ENCODE results near the gene CHAMP1. TPM values are rescaled to one million over a fixed set of nuclear protein-coding genes. Genes with fewer than 3 reads are reported as not detected.

CHAMP1 gene
- total and polyA plus RNA-seq, 2 of the 8 experiments (the other 6 are each of a cell fraction or from before 2014, with no cell fraction given): 26.8 to 41.9 TPM

DNA sequence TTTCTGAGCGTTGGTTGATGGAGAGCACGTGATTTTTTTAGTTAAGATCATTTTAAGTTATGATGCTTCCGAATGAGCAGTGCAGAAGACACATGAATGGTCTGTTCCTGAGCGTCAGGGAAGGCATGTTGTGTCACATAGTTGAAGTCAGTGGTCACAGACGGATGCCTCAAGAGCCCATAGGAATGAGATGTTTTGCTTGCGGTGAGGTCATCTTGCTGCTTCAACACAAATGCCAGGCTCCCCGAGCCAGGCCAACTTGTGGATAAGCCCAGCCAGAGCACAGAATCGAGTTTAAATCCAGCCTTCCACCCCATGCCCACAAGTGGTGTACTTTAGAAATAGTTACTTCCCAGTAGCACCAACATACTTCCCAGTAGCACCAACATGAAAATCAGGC, 27.5 kb upstream of the CHAMP1 start:
- CTCF ChIA-PET (ENCODE audit: partially characterized antibody): no interaction called here
- no peak for FAIRE-seq

More for the DNA sequence above, 27.5 kb upstream of the CHAMP1 start:
- Histone ChIP-seq H3K4me1 (replicated peaks in 1 of 4; ENCODE audit: control insufficient read depth in 3 of 4, insufficient read depth in 4 of 4, low read length in 3 of 4) (no peaks in the 10 kb centered on the region), H3K9me3 (ENCODE audit: insufficient read depth in 2 of 2, low read depth in 1 of 2, low read length in 1 of 2) (no peaks in the 10 kb centered on the region), H3K79me1 (ENCODE audit: low read depth, low read length) (peaks cover 4% of the 10 kb centered on the region), H2BK12ac (ENCODE audit: low read depth, low read length) (no peak overlapping the region), H3K4me3 (ENCODE audit: extremely low read depth in 1 of 4, insufficient read depth in 2 of 4, low read depth in 3 of 4, low read length in 4 of 4) (no peak overlapping the region), H3K27ac (ENCODE audit: low read depth, low read length) (no peak overlapping the region), H3K23ac (ENCODE audit: insufficient read length) (no peak overlapping the region), H3K36me3 (ENCODE audit: control insufficient read depth in 2 of 4, insufficient read depth in 4 of 4, low read length in 3 of 4) (peaks cover 9 to 66% (median 28%) of the 10 kb centered on the region in 4 experiments), H2AK5ac (ENCODE audit: low read depth, low read length) (no peak overlapping the region), H2BK20ac (ENCODE audit: low read length) (no peak overlapping the region), H3K4ac (replicated peaks; ENCODE audit: insufficient read length, low read depth, low read length) (no peak overlapping the region), H3K23me2 (ENCODE audit: low read depth, low read length) (no peaks in the 10 kb centered on the region), H3K9ac (replicated peaks in 1 of 4; ENCODE audit: extremely low read depth in 1 of 4, low read depth in 3 of 4, low read length in 3 of 4) (no peak overlapping the region), H4K5ac (ENCODE audit: insufficient read length, low read depth, low read length) (no peak overlapping the region), H2AFZ (ENCODE audit: low read length) (no peak overlapping the region), H4K91ac (replicated peaks; ENCODE audit: insufficient read length, low read length) (no peak overlapping the region), H2BK5ac (ENCODE audit: low read depth, low read length) (no peak overlapping the region), H2BK15ac (ENCODE audit: low read length) (no peak overlapping the region), H3K27me3 (replicated peaks in 1 of 4; ENCODE audit: control insufficient read depth in 3 of 4, extremely low read depth in 1 of 4, insufficient read depth in 3 of 4, low read length in 3 of 4) (no peaks in the 10 kb centered on the region), H3K56ac (replicated peaks; ENCODE audit: insufficient read length, low read depth, low read length) (no peak overlapping the region), H3K18ac (ENCODE audit: extremely low read depth, low read length) (no peak overlapping the region), H3K14ac (ENCODE audit: insufficient read length) (no peak overlapping the region), H3K4me2 (ENCODE audit: insufficient read depth in 1 of 2, low read depth in 2 of 2, low read length in 2 of 2) (no peak overlapping the region), H2BK120ac (replicated peaks; ENCODE audit: low read depth, low read length) (no peak overlapping the region), H4K20me1 (replicated peaks in 1 of 2; ENCODE audit: control insufficient read depth in 1 of 2, insufficient read depth in 2 of 2, low read length in 2 of 2) (peaks cover 0 to 8% of the 10 kb centered on the region in 2 experiments), H3K79me2 (ENCODE audit: control insufficient read depth in 1 of 2, insufficient read depth in 2 of 2, low read length in 2 of 2) (peaks cover 0 to 55% of the 10 kb centered on the region in 2 experiments; a peak in 2 of 4 replicates), H4K8ac (ENCODE audit: extremely low read depth, insufficient read depth, low read length) (no peak overlapping the region)
- no peak for DNase-seq (ENCODE audit: low read depth in 1 of 2, low spot score in 2 of 2)
- 95% methylated on average over 8 of the region's 8 CpGs; no CpG with 5 or more reads in 1 of the 2 experiments for WGBS, 2 experiments (ENCODE audit: extremely low coverage in 1 of 2, insufficient coverage in 1 of 2, insufficient read length in 1 of 2, insufficient replicate concordance in 2 of 2, low coverage in 1 of 2, low lambda C conversion rate in 2 of 2, missing lambda C conversion rate in 1 of 2)
- POLR2A ChIA-PET (ENCODE audit: partially characterized antibody): interaction anchor here (0.7 to 1.3 kb wide), 3 partner anchors 9 to 48 kb away, joined by 3 to 6 read pairs (median 3); no protein-coding TSS in a partner anchor
- TF ChIP-seq EGR1 (IDR thresholded peaks at IDR 0.05; ENCODE audit: borderline replicate concordance, low read depth, low read length): no peak
- no peak for TF ChIP-seq SP4 (IDR thresholded peaks at IDR 0.05; ENCODE audit: low read length)
- no peak for TF ChIP-seq RXRA (IDR thresholded peaks at IDR 0.05; ENCODE audit: insufficient read depth, low read depth, low read length)
- TF ChIP-seq SRF (IDR thresholded peaks at IDR 0.05; ENCODE audit: low read depth, low read length): no peak
- no peak for TF ChIP-seq RBBP5 (IDR thresholded peaks at IDR 0.05; ENCODE audit: borderline replicate concordance, low read depth, low read length)
- TF ChIP-seq CTBP2 (IDR thresholded peaks at IDR 0.05; ENCODE audit: borderline replicate concordance, insufficient read depth, insufficient read length, low read length): no peak
- TF ChIP-seq POU5F1 (IDR thresholded peaks at IDR 0.05; ENCODE audit: low read depth, low read length): no peak
